Neural cell (in vitro differentiated cells): ENCODE measurements around the gene MOCOS. TPM values are rescaled to one million over a fixed set of nuclear protein-coding genes. Genes with fewer than 3 reads are reported as not detected.

Experiments used
- H2AFZ ChIP-seq: fragments of 200-600, 300-800 bp; sonication (generic), shearing (Covaris generic); 2 replicates; pipeline ENCODE4 v1.6.0; 2014; ENCODE audit warnings: low read depth, mild to moderate bottlenecking, antibody characterized with exemption, low read length, moderate library complexity
- H3F3A ChIP-seq: fragments of 200-600 bp; shearing (Covaris generic); 2 replicates; pipeline ENCODE4 v1.6.1; 2016; ENCODE audit warnings: mild to moderate bottlenecking, moderate library complexity, mixed read lengths, antibody characterized with exemption, low read length; ENCODE audit not compliant: insufficient read depth, poor library complexity, severe bottlenecking
- H3K27ac ChIP-seq: fragments of 200-600, 300-800 bp; sonication (generic), shearing (Covaris generic); 2 replicates; pipeline ENCODE4 v1.5.1; 2014; ENCODE audit warnings: mild to moderate bottlenecking, low read length, moderate library complexity
- H3K27me3 ChIP-seq: fragments of 300-800, 200-600 bp; sonication (generic), shearing (Covaris generic); 2 replicates; pipeline ENCODE4 v1.6.0; 2014; ENCODE audit warnings: mild to moderate bottlenecking, low read depth, low read length, moderate library complexity; ENCODE audit not compliant: insufficient read depth
- H3K36me3 ChIP-seq: fragments of 300-800, 200-600 bp; sonication (generic), shearing (Covaris generic); 2 replicates; pipeline ENCODE4 v1.5.1; 2014; ENCODE audit warnings: mild to moderate bottlenecking, antibody characterized with exemption, low read length, moderate library complexity; ENCODE audit not compliant: insufficient read depth
- H3K4me2 ChIP-seq: fragments of 300-800, 200-600 bp; sonication (generic), shearing (Covaris generic); 2 replicates; pipeline ENCODE4 v1.6.0; 2014; ENCODE audit warnings: mild to moderate bottlenecking, low read length
- H3K4me3 ChIP-seq: fragments of 300-800, 200-600 bp; sonication (generic), shearing (Covaris generic); 2 replicates; pipeline ENCODE4 v1.5.1; 2014; ENCODE audit warnings: mild to moderate bottlenecking, low read length, moderate library complexity
- H3K79me2 ChIP-seq: fragments of 200-600 bp; shearing (Covaris generic); replicated peaks from 2 replicates; pipeline ENCODE4 v1.6.0; 2014; ENCODE audit warnings: mild to moderate bottlenecking, low read length, moderate library complexity; ENCODE audit not compliant: insufficient read depth
- H3K9ac ChIP-seq: fragments of 300-800, 200-600 bp; sonication (generic), shearing (Covaris generic); 2 replicates; pipeline ENCODE4 v1.6.1; 2016; ENCODE audit warnings: mild to moderate bottlenecking, low read length, mixed read lengths
- H3K9me2 ChIP-seq: fragments of 200-600 bp; shearing (Covaris generic); 2 replicates; pipeline ENCODE4 v1.6.1; 2016; ENCODE audit warnings: mild to moderate bottlenecking, low read length, mixed read lengths; ENCODE audit not compliant: insufficient read depth
- H3K9me3 ChIP-seq: fragments of 200-600, 300-800 bp; sonication (generic), shearing (Covaris generic); 2 replicates; pipeline ENCODE4 v1.6.1; 2016; ENCODE audit warnings: mild to moderate bottlenecking, mixed run types, low read length, moderate library complexity, mixed read lengths
- H4K20me1 ChIP-seq: fragments of 200-600 bp; shearing (Covaris generic); 2 replicates; pipeline ENCODE4 v1.6.1; 2016; ENCODE audit warnings: mild to moderate bottlenecking, mixed run types; ENCODE audit not compliant: insufficient read depth
- EP300 ChIP-seq: fragments of 450-650 bp; conservative IDR thresholded peaks from 2 replicates; pipeline ENCODE4 v1.6.1; 2014; ENCODE audit warnings: antibody characterized with exemption, mild to moderate bottlenecking, moderate library complexity; ENCODE audit not compliant: poor library complexity, severe bottlenecking
- EZH2 ChIP-seq: fragments of 200-600, 300-800 bp; shearing (Covaris generic), sonication (generic); IDR thresholded peaks from 2 replicates; pipeline ENCODE4 v1.6.1; 2014; ENCODE audit warnings: antibody characterized with exemption, low read length, borderline replicate concordance, mild to moderate bottlenecking; ENCODE audit not compliant: insufficient read depth, poor library complexity, severe bottlenecking
- MXI1 ChIP-seq: fragments of 450-650 bp; conservative IDR thresholded peaks from 2 replicates; pipeline ENCODE4 v1.6.1; 2014; ENCODE audit warnings: antibody characterized with exemption, mild to moderate bottlenecking; ENCODE audit not compliant: poor library complexity, severe bottlenecking
- POLR2AphosphoS5 ChIP-seq: IDR thresholded peaks from 2 replicates; pipeline ENCODE4 v1.6.1; 2012
- RAD21 ChIP-seq: fragments of 450-650 bp; conservative IDR thresholded peaks from 2 replicates; pipeline ENCODE4 v1.6.1; 2014; ENCODE audit warnings: antibody characterized with exemption, mild to moderate bottlenecking, moderate library complexity
- SMC3 ChIP-seq: fragments of 450-650 bp; conservative IDR thresholded peaks from 2 replicates; pipeline ENCODE4 v1.6.1; 2014; ENCODE audit warnings: antibody characterized with exemption, mild to moderate bottlenecking, moderate library complexity; ENCODE audit not compliant: poor library complexity
- TAF1 ChIP-seq: IDR thresholded peaks from 2 replicates; pipeline ENCODE4 v1.6.1; 2012; ENCODE audit warnings: low read depth
- polyA plus RNA-seq: library from polyadenylated mRNA; depleted of rRNA; stranded (reverse); fragments of >200 nt; gene quantifications from 2 replicates; pipeline ENCODE4 v1.2.3, GENCODE V29; 2014
- TF ChIP-seq, protein P1 (sequence below): IDR thresholded peaks from 2 replicates; pipeline ENCODE4 v1.6.1; 2012; ENCODE audit warnings: borderline replicate concordance
- TF ChIP-seq, protein P2 (sequence below): fragments of 450-650 bp; IDR thresholded peaks from 2 replicates; pipeline ENCODE4 v1.5.1; 2014; ENCODE audit warnings: antibody characterized with exemption, mild to moderate bottlenecking, moderate library complexity; ENCODE audit not compliant: poor library complexity, severe bottlenecking

Gene MOCOS
- polyA plus RNA-seq, 1 donor from 2014 or later = not detected

DNA sequence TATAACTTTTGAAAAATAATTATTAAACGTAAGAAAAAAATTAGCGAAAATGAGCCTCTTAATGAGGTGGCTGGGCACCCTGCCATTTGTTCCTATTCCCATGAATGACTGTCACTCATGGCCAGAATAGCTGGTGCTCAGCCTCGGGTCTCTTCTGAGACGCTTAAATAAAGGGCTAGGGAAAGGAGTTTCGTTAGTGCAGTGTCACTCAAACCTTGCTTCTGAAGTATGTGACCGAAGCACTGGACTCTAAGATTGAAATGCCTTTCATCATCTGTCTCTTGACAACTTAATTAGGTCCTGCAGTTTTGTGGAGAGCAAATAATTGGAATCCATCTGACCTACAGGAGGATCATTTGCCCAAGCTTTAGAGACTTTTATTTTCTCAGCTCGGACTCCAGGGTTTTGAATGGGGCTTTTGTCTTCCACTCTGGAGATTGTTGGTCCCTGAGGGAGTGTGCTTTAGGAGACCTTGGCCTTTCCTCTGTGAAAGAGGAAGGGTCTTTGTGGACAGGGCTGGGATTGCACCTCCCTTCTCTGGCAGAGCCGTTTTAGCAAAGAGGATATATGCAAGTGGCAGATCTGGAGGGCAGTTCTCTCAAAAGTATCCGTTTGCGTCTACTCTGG, 67.9 kb downstream of the MOCOS start:
- Histone ChIP-seq H3K9ac (no peak overlapping the region), H3K9me2 (no peaks in the 10 kb centered on the region), H3K36me3 (no peaks in the 10 kb centered on the region), H4K20me1 (no peaks in the 10 kb centered on the region), H3K4me2 (no peak overlapping the region), H3K4me3 (no peak overlapping the region), H3K27me3 (no peaks in the 10 kb centered on the region), H3F3A (no peaks in the 10 kb centered on the region), H3K79me2 (no peaks in the 10 kb centered on the region), H3K27ac (no peak overlapping the region), H3K9me3 (no peaks in the 10 kb centered on the region), H2AFZ (no peak overlapping the region)
- TF ChIP-seq TAF1 (no peak), EP300 (no peak), RAD21 (no peak), EZH2 (no peak), SMC3 (no peak), POLR2AphosphoS5 (no peak), MXI1 (no peak)
- TF ChIP-seq, protein P1, sequence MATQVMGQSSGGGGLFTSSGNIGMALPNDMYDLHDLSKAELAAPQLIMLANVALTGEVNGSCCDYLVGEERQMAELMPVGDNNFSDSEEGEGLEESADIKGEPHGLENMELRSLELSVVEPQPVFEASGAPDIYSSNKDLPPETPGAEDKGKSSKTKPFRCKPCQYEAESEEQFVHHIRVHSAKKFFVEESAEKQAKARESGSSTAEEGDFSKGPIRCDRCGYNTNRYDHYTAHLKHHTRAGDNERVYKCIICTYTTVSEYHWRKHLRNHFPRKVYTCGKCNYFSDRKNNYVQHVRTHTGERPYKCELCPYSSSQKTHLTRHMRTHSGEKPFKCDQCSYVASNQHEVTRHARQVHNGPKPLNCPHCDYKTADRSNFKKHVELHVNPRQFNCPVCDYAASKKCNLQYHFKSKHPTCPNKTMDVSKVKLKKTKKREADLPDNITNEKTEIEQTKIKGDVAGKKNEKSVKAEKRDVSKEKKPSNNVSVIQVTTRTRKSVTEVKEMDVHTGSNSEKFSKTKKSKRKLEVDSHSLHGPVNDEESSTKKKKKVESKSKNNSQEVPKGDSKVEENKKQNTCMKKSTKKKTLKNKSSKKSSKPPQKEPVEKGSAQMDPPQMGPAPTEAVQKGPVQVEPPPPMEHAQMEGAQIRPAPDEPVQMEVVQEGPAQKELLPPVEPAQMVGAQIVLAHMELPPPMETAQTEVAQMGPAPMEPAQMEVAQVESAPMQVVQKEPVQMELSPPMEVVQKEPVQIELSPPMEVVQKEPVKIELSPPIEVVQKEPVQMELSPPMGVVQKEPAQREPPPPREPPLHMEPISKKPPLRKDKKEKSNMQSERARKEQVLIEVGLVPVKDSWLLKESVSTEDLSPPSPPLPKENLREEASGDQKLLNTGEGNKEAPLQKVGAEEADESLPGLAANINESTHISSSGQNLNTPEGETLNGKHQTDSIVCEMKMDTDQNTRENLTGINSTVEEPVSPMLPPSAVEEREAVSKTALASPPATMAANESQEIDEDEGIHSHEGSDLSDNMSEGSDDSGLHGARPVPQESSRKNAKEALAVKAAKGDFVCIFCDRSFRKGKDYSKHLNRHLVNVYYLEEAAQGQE = no peak
- TF ChIP-seq, protein P2, sequence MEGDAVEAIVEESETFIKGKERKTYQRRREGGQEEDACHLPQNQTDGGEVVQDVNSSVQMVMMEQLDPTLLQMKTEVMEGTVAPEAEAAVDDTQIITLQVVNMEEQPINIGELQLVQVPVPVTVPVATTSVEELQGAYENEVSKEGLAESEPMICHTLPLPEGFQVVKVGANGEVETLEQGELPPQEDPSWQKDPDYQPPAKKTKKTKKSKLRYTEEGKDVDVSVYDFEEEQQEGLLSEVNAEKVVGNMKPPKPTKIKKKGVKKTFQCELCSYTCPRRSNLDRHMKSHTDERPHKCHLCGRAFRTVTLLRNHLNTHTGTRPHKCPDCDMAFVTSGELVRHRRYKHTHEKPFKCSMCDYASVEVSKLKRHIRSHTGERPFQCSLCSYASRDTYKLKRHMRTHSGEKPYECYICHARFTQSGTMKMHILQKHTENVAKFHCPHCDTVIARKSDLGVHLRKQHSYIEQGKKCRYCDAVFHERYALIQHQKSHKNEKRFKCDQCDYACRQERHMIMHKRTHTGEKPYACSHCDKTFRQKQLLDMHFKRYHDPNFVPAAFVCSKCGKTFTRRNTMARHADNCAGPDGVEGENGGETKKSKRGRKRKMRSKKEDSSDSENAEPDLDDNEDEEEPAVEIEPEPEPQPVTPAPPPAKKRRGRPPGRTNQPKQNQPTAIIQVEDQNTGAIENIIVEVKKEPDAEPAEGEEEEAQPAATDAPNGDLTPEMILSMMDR = no peak

DNA sequence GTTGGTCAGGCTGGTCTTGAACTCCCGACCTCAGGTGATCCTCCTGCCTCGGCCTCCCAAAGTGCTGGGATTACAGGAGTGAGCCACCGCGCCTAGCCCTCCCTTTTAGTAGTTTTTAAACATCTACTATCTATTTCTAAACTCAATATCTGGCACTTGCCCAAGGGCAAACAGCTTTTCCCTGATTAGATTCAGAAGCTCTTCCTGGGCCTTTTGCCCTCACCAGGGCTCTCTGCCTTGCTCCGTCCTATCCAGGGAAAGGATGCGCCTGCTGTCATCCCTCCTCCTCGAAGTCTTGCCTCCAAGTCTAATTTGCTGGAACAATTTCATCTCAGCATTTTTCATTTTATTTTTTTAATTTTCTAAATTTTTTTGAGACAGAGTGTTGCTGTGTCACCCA, 68.8 kb downstream of the MOCOS start:
- Histone ChIP-seq H4K20me1 (no peaks in the 10 kb centered on the region), H3K36me3 (no peaks in the 10 kb centered on the region), H3K27ac (no peak overlapping the region), H3K4me3 (no peak overlapping the region), H3K27me3 (no peaks in the 10 kb centered on the region), H3K79me2 (no peaks in the 10 kb centered on the region), H3K9me3 (no peaks in the 10 kb centered on the region), H3K9me2 (no peaks in the 10 kb centered on the region), H2AFZ (no peak overlapping the region), H3K9ac (no peak overlapping the region), H3K4me2 (no peak overlapping the region), H3F3A (no peaks in the 10 kb centered on the region)
- no peak for TF ChIP-seq SMC3
- TF ChIP-seq, protein P2 = no peak
